MM.1S (cell line): Measurements from ENCODE around the gene EHF.

Source experiments
- DNase-seq: peaks from one replicate; pipeline ENCODE4 v3.0.0-alpha.2; 2015
- H2AFZ ChIP-seq: fragments of 300-600 bp; sonication (generic); 2 replicates; pipeline ENCODE4 v1.6.0; 2016; ENCODE audit warnings: antibody characterized with exemption, low read length
- H3F3A ChIP-seq: fragments of 300-600 bp; sonication (generic); 2 replicates; pipeline ENCODE4 v1.6.1; 2016; ENCODE audit warnings: mild to moderate bottlenecking, antibody characterized with exemption, low read length, moderate library complexity, mixed read lengths; ENCODE audit not compliant: insufficient read depth
- H3K27ac ChIP-seq: fragments of 300-600 bp; sonication (generic); 2 replicates; pipeline ENCODE4 v1.5.1; 2016; ENCODE audit warnings: mild to moderate bottlenecking, low read length
- H3K27me3 ChIP-seq: fragments of 300-600 bp; sonication (generic); replicated peaks from 2 replicates; pipeline ENCODE4 v1.6.0; 2016; ENCODE audit warnings: low read length; ENCODE audit not compliant: insufficient read depth
- H3K36me3 ChIP-seq: fragments of 300-600 bp; sonication (generic); replicated peaks from 2 replicates; pipeline ENCODE4 v1.6.1; 2016; ENCODE audit warnings: mild to moderate bottlenecking, low read length, mixed read lengths; ENCODE audit not compliant: insufficient read depth
- H3K4me1 ChIP-seq: fragments of 300-600 bp; sonication (generic); 2 replicates; pipeline ENCODE4 v1.6.1; 2016; ENCODE audit warnings: low read length, mixed read lengths
- H3K4me2 ChIP-seq: fragments of 300-600 bp; sonication (generic); 2 replicates; pipeline ENCODE4 v1.6.0; 2016; ENCODE audit warnings: low read depth, low read length
- H3K4me3 ChIP-seq: fragments of 300-600 bp; sonication (generic); 2 replicates; pipeline ENCODE4 v1.5.1; 2016; ENCODE audit warnings: low read length, mixed read lengths
- H3K79me2 ChIP-seq: fragments of 300-600 bp; sonication (generic); 2 replicates; pipeline ENCODE4 v1.6.1; 2016; ENCODE audit warnings: mixed run types, low read length, mixed read lengths
- H3K9ac ChIP-seq: fragments of 300-600 bp; sonication (generic); 2 replicates; pipeline ENCODE4 v1.6.1; 2016; ENCODE audit warnings: low read length, mixed read lengths
- H3K9me2 ChIP-seq: fragments of 300-600 bp; sonication (generic); replicated peaks from 2 replicates; pipeline ENCODE4 v1.6.1; 2016; ENCODE audit warnings: mild to moderate bottlenecking, low read length, mixed read lengths; ENCODE audit not compliant: insufficient read depth
- H3K9me3 ChIP-seq: fragments of 300-600 bp; sonication (generic); replicated peaks from 2 replicates; pipeline ENCODE4 v1.6.1; 2016; ENCODE audit warnings: mild to moderate bottlenecking, low read length, mixed read lengths; ENCODE audit not compliant: insufficient read depth
- H4K20me1 ChIP-seq: fragments of 300-600 bp; sonication (generic); 2 replicates; pipeline ENCODE4 v1.6.1; 2016; ENCODE audit warnings: mild to moderate bottlenecking, low read length, moderate library complexity, mixed read lengths; ENCODE audit not compliant: insufficient read depth
- EZH2 ChIP-seq: fragments of 300-600 bp; sonication (generic); optimal IDR thresholded peaks from 2 replicates; pipeline ENCODE3; 2017; ENCODE audit warnings: low read depth, mild to moderate bottlenecking, antibody characterized with exemption, low read length, mixed read lengths
- EZH2phosphoT487 ChIP-seq: fragments of 300-600 bp; sonication (generic); IDR thresholded peaks from 2 replicates; pipeline ENCODE4 v1.6.1; 2018; ENCODE audit warnings: antibody characterized with exemption, low read length
- TF ChIP-seq, protein P1 (sequence below): fragments of 300-600 bp; sonication (generic); IDR thresholded peaks from 2 replicates; pipeline ENCODE4 v1.5.1; 2016; ENCODE audit warnings: antibody characterized with exemption, low read length, mixed read lengths

Gene EHF

DNA sequence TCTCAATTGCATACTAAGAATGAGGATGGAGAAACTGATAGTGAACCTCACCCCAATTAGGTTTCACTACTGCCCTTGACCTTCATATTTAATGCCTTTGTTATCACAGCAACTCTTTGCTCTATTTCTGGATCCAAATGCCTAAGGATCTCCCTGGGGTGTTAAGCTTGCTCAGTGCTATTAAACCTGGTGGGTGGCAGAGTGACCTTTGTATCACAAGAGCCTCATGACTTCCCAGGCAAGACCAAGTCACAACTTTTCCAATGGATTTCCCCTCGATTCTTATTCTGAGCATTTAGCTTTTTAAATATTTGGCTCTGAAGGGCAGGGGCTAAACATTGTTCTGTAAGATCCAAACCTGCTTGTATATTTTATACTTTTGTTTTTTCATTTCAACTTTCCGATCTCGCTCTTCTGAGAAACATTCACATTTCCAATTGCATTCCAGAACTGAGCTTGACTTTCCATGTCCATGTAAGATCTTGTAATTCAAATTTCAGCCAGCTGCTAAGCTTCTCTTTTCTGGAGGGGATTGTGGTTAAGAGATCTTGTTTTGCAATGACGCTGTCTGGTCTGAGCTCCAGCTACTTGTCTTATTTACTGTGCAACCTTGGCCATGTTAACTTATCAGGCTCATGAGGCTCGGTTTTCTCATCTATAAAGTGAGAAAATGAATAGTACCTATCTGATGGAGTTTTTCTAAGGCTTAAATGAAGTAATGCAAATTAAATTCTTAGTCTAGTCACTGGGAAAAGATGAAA is 6.4 kb upstream of the EHF start:
- Histone ChIP-seq H3K4me3 (no peak overlapping the region), H3F3A (no peaks in the 10 kb centered on the region), H3K27me3 (no peaks in the 10 kb centered on the region), H3K9me3 (no peaks in the 10 kb centered on the region), H3K9ac (no peak overlapping the region), H3K79me2 (no peaks in the 10 kb centered on the region), H2AFZ (no peak overlapping the region), H3K9me2 (no peaks in the 10 kb centered on the region), H3K4me2 (no peak overlapping the region), H3K36me3 (no peaks in the 10 kb centered on the region), H3K27ac (no peak overlapping the region), H4K20me1 (no peaks in the 10 kb centered on the region), H3K4me1 (no peaks in the 10 kb centered on the region)
- TF ChIP-seq, protein P1, sequence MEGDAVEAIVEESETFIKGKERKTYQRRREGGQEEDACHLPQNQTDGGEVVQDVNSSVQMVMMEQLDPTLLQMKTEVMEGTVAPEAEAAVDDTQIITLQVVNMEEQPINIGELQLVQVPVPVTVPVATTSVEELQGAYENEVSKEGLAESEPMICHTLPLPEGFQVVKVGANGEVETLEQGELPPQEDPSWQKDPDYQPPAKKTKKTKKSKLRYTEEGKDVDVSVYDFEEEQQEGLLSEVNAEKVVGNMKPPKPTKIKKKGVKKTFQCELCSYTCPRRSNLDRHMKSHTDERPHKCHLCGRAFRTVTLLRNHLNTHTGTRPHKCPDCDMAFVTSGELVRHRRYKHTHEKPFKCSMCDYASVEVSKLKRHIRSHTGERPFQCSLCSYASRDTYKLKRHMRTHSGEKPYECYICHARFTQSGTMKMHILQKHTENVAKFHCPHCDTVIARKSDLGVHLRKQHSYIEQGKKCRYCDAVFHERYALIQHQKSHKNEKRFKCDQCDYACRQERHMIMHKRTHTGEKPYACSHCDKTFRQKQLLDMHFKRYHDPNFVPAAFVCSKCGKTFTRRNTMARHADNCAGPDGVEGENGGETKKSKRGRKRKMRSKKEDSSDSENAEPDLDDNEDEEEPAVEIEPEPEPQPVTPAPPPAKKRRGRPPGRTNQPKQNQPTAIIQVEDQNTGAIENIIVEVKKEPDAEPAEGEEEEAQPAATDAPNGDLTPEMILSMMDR: no peak
- TF ChIP-seq EZH2 (no peak), EZH2phosphoT487 (no peak)
- DNase-seq: no peak

DNA sequence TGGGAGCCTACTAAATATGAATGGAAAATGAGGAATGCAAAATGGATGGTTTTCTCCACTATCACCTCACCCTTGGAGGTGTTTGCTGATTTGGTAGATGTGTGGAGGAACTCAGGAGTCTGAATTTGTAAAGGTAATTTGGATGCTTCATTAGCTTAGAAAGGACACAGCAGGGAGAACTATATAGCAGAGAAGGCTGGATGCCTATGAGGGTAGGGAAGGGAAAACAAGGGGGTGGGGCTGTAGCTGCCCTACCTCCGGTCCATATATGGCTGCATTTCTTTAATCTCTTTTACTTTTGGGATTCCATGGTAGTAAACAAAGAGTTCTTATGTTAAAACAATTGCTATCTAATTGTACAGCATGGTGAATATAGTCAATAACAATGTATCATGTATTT is 4.8 kb upstream of the EHF start:
- Histone ChIP-seq H4K20me1 (no peaks in the 10 kb centered on the region), H3F3A (no peaks in the 10 kb centered on the region), H3K9me3 (no peaks in the 10 kb centered on the region), H3K27me3 (no peaks in the 10 kb centered on the region), H3K9me2 (no peaks in the 10 kb centered on the region), H3K9ac (no peak overlapping the region), H3K79me2 (no peaks in the 10 kb centered on the region), H3K4me1 (no peaks in the 10 kb centered on the region), H2AFZ (no peak overlapping the region), H3K4me3 (no peak overlapping the region), H3K36me3 (no peaks in the 10 kb centered on the region), H3K27ac (no peak overlapping the region), H3K4me2 (no peak overlapping the region)
- no peak for DNase-seq
- TF ChIP-seq, protein P1: no peak
- TF ChIP-seq EZH2phosphoT487: no peak
- no peak for TF ChIP-seq EZH2

DNA sequence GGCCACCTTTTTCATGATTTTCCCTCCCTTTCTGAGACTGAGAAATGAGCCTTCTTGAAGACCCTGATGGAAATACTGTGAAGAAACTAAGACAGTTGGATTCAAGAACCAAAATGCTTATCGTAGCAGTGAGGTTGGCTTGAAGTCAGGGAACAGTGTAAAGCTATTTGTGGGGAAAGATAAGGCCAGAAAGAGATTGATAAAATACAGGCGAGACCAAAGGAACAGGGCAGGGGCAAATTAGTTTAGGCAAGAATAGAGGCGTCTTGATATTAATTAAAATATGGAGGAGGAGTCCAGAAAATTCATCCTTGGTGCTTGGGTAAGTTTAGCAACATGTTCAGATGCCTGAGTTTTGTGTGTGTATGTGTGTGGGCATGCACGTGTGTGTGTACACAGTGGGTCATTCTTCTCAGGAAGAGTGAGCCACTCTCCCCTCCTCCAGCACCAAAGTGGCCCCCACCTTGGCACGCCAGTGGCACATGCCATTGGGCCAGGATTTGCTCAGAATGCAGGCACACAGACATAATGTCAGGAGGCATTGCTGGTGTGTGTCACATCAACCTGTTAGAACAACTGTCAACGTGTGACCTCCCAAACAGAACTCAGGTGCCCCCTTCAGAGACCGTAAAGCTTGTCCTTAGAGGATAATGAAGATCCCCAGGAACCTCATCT is 3.9 kb upstream of the EHF start:
- no peak overlapping the region for H3K9ac ChIP-seq
- no peaks in the 10 kb centered on the region for H3K36me3 ChIP-seq
- no peaks in the 10 kb centered on the region for H3K4me1 ChIP-seq
- H3F3A ChIP-seq: no peaks in the 10 kb centered on the region
- TF ChIP-seq EZH2 (no peak), EZH2phosphoT487 (no peak)
- TF ChIP-seq, protein P1: no peak
- H2AFZ ChIP-seq: no peak overlapping the region
- no peaks in the 10 kb centered on the region for H3K79me2 ChIP-seq
- no peak overlapping the region for H3K27ac ChIP-seq
- no peak for DNase-seq
- no peaks in the 10 kb centered on the region for H3K9me2 ChIP-seq
- no peaks in the 10 kb centered on the region for H4K20me1 ChIP-seq
- no peak overlapping the region for H3K4me3 ChIP-seq
- no peak overlapping the region for H3K4me2 ChIP-seq
- H3K9me3 ChIP-seq: no peaks in the 10 kb centered on the region
- no peaks in the 10 kb centered on the region for H3K27me3 ChIP-seq
